HepG2 (cell line): ENCODE measurements around the gene FRRS1. TPM values are rescaled to one million over a fixed set of nuclear protein-coding genes. Genes with fewer than 3 reads are reported as not detected.

Experiments used
- ELF3 ChIP-seq: IDR thresholded peaks from 2 replicates; pipeline ENCODE4 v1.6.1; 2016; ENCODE audit warnings: missing genetic modification reagents, missing compliant biosample characterization
- ETV5 ChIP-seq: IDR thresholded peaks from 2 replicates; pipeline ENCODE4 v1.6.1; 2018; ENCODE audit warnings: missing biosample characterization, missing genetic modification reagents, inconsistent platforms, borderline replicate concordance
- GABPA ChIP-seq, 2 experiments: IDR thresholded peaks; 2 replicates each; pipeline ENCODE4 v1.6.1; 2011 to 2016; ENCODE audit warnings: low read depth in 2 of 2, low read length in 1 of 2, missing biosample characterization in 1 of 2, missing genetic modification characterization in 1 of 2
- IRF2 ChIP-seq: IDR thresholded peaks from 2 replicates; pipeline ENCODE4 v1.6.1; 2018; ENCODE audit warnings: missing genetic modification reagents, missing compliant biosample characterization
- NFRKB ChIP-seq: fragments of 450-650 bp; IDR thresholded peaks from 2 replicates; pipeline ENCODE4 v1.6.1; 2017
- PITX1 ChIP-seq: sonication (generic); formaldehyde crosslinking; IDR thresholded peaks from 2 replicates; pipeline ENCODE4 v1.5.1; 2020; ENCODE audit warnings: mild to moderate bottlenecking, missing genetic modification reagents
- POLR2G ChIP-seq: fragments of 200-400 bp; formaldehyde crosslinking; IDR thresholded peaks from 2 replicates; pipeline ENCODE4 v1.6.1; 2018; ENCODE audit warnings: mild to moderate bottlenecking, low read depth, low read length, moderate library complexity
- SALL1 ChIP-seq: sonication (generic); formaldehyde crosslinking; IDR thresholded peaks from 2 replicates; pipeline ENCODE4 v1.8.0; 2022; ENCODE audit warnings: mild to moderate bottlenecking, missing genetic modification reagents
- SIX4 ChIP-seq: sonication (generic); formaldehyde crosslinking; IDR thresholded peaks from 2 replicates; pipeline ENCODE4 v1.4.0; 2020; ENCODE audit warnings: missing genetic modification reagents
- TAF1 ChIP-seq: sonication (generic); formaldehyde crosslinking; IDR thresholded peaks from 2 replicates; pipeline ENCODE4 v1.4.0; 2020; ENCODE audit warnings: missing genetic modification reagents
- TCF12 ChIP-seq, 2 experiments: fragments of 450-650 bp in 1 of 2; sonication (generic) in 1 of 2; formaldehyde crosslinking in 1 of 2; IDR thresholded peaks; 2 replicates each; pipeline versions ENCODE4 v1.6.1 to v1.8.0; 2017 to 2022; ENCODE audit warnings: antibody characterized with exemption in 1 of 2, mild to moderate bottlenecking in 1 of 2, missing genetic modification reagents in 1 of 2, moderate library complexity in 1 of 2
- ZBTB20 ChIP-seq: sonication (generic); formaldehyde crosslinking; IDR thresholded peaks from 2 replicates; pipeline ENCODE4 v1.8.1; 2023; ENCODE audit warnings: missing genetic modification reagents, low read depth, mild to moderate bottlenecking, borderline replicate concordance
- ZNF331 ChIP-seq: sonication (generic); formaldehyde crosslinking; IDR thresholded peaks from 2 replicates; pipeline ENCODE4 v1.4.0; 2020; ENCODE audit warnings: missing genetic modification reagents
- ZNF557 ChIP-seq: sonication (generic); formaldehyde crosslinking; IDR thresholded peaks from 2 replicates; pipeline ENCODE4 v1.4.0; 2020; ENCODE audit warnings: missing genetic modification reagents
- polyA plus RNA-seq, 8 experiments: library from polyadenylated mRNA; depleted of rRNA in 3 of 8; stranded (reverse) in 7 of 8; unstranded in 1 of 8; fragments of >200 nt; fragmentation: Illumina TruSeq in 4 of 8; extraction: Trizol in 4 of 8; gene quantifications; 2 replicates each; pipeline versions ENCODE4 v1.2.1 to v1.2.3, GENCODE V29; 2011 to 2016; ENCODE audit warnings: low read depth in 4 of 8, missing spikeins in 1 of 8, mixed read lengths in 1 of 8; ENCODE audit not compliant: insufficient read depth in 1 of 8
- total RNA-seq, 5 experiments: library from RNA; depleted of rRNA; stranded (reverse); fragments of >200 nt; fragmentation: Illumina TruSeq; extraction: Trizol; gene quantifications; 2 replicates each; pipeline ENCODE4 v1.2.3, GENCODE V29; 2016; ENCODE audit warnings: low read depth in 1 of 5
- TF ChIP-seq, protein P1 (sequence below): sonication (generic); formaldehyde crosslinking; IDR thresholded peaks from 2 replicates; pipeline ENCODE4 v1.5.0; 2020; ENCODE audit warnings: mild to moderate bottlenecking, missing genetic modification reagents, moderate library complexity
- TF ChIP-seq, protein P2 (sequence below): sonication (generic); formaldehyde crosslinking; IDR thresholded peaks from 2 replicates; pipeline ENCODE4 v1.8.1; 2023; ENCODE audit warnings: mild to moderate bottlenecking, missing genetic modification reagents
- TF ChIP-seq, protein P3 (sequence below): sonication (generic); formaldehyde crosslinking; IDR thresholded peaks from 2 replicates; pipeline ENCODE4 v1.8.1; 2023; ENCODE audit warnings: missing genetic modification reagents, mild to moderate bottlenecking, borderline replicate concordance
- TF ChIP-seq, protein P4 (sequence below): sonication (generic); formaldehyde crosslinking; IDR thresholded peaks from 2 replicates; pipeline ENCODE4 v1.5.0; 2020; ENCODE audit warnings: mild to moderate bottlenecking, missing genetic modification reagents, borderline replicate concordance
- TF ChIP-seq, protein P5 (sequence below): IDR thresholded peaks from 2 replicates; pipeline ENCODE4 v1.6.1; 2016
- TF ChIP-seq, protein P6 (sequence below): sonication (generic); formaldehyde crosslinking; conservative IDR thresholded peaks from 2 replicates; pipeline ENCODE4 v1.4.0; 2020; ENCODE audit warnings: missing genetic modification reagents

FRRS1 gene
- total and polyA plus RNA-seq, 2 of the 13 experiments (the other 11 are each of a cell fraction or from before 2014, with no cell fraction given): 22.6 to 23.4 TPM

DNA sequence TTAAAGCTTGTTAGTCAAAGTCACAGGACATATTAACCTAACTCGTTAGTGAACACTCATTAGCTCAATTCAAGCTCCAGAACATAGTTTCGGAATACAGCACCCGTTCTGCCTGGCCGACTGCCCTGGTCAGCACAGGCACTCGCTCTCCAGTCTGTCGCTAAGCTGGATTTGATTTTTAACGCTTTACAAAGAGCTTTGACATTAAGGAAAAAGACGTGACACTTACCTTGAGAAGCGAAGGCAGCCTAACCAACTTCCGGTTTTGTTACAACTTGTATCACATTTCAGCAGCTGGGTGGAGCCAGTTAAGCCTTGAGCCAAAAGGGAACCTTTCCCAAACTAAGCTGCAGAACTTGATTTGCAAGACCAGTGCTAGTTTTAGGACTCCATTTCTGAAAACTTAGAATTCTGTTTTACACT lies at the start of gene FRRS1 (continued):
- TF ChIP-seq, protein P1, sequence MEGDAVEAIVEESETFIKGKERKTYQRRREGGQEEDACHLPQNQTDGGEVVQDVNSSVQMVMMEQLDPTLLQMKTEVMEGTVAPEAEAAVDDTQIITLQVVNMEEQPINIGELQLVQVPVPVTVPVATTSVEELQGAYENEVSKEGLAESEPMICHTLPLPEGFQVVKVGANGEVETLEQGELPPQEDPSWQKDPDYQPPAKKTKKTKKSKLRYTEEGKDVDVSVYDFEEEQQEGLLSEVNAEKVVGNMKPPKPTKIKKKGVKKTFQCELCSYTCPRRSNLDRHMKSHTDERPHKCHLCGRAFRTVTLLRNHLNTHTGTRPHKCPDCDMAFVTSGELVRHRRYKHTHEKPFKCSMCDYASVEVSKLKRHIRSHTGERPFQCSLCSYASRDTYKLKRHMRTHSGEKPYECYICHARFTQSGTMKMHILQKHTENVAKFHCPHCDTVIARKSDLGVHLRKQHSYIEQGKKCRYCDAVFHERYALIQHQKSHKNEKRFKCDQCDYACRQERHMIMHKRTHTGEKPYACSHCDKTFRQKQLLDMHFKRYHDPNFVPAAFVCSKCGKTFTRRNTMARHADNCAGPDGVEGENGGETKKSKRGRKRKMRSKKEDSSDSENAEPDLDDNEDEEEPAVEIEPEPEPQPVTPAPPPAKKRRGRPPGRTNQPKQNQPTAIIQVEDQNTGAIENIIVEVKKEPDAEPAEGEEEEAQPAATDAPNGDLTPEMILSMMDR (CRISPR knock-in tag): peak; percentile 36
- TF ChIP-seq SALL1: peak; percentile 62; the same call in 1 of the 2 replicates
- TF ChIP-seq TCF12 (IDR thresholded peaks at IDR 0.05): no peak
- no peak for TF ChIP-seq TCF12 (CRISPR knock-in tag; IDR thresholded peaks at IDR 0.05)
- TF ChIP-seq, protein P2, sequence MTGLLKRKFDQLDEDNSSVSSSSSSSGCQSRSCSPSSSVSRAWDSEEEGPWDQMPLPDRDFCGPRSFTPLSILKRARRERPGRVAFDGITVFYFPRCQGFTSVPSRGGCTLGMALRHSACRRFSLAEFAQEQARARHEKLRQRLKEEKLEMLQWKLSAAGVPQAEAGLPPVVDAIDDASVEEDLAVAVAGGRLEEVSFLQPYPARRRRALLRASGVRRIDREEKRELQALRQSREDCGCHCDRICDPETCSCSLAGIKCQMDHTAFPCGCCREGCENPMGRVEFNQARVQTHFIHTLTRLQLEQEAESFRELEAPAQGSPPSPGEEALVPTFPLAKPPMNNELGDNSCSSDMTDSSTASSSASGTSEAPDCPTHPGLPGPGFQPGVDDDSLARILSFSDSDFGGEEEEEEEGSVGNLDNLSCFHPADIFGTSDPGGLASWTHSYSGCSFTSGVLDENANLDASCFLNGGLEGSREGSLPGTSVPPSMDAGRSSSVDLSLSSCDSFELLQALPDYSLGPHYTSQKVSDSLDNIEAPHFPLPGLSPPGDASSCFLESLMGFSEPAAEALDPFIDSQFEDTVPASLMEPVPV (CRISPR knock-in tag): no peak
- TF ChIP-seq ZNF557: no peak
- peak; percentile 80 for TF ChIP-seq ETV5 (CRISPR knock-in tag)
- no peak for TF ChIP-seq ZBTB20
- TF ChIP-seq, protein P3, sequence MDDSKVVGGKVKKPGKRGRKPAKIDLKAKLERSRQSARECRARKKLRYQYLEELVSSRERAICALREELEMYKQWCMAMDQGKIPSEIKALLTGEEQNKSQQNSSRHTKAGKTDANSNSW (CRISPR knock-in tag): no peak
- peak; percentile 76 for TF ChIP-seq ELF3 (CRISPR knock-in tag)
- TF ChIP-seq, protein P4, sequence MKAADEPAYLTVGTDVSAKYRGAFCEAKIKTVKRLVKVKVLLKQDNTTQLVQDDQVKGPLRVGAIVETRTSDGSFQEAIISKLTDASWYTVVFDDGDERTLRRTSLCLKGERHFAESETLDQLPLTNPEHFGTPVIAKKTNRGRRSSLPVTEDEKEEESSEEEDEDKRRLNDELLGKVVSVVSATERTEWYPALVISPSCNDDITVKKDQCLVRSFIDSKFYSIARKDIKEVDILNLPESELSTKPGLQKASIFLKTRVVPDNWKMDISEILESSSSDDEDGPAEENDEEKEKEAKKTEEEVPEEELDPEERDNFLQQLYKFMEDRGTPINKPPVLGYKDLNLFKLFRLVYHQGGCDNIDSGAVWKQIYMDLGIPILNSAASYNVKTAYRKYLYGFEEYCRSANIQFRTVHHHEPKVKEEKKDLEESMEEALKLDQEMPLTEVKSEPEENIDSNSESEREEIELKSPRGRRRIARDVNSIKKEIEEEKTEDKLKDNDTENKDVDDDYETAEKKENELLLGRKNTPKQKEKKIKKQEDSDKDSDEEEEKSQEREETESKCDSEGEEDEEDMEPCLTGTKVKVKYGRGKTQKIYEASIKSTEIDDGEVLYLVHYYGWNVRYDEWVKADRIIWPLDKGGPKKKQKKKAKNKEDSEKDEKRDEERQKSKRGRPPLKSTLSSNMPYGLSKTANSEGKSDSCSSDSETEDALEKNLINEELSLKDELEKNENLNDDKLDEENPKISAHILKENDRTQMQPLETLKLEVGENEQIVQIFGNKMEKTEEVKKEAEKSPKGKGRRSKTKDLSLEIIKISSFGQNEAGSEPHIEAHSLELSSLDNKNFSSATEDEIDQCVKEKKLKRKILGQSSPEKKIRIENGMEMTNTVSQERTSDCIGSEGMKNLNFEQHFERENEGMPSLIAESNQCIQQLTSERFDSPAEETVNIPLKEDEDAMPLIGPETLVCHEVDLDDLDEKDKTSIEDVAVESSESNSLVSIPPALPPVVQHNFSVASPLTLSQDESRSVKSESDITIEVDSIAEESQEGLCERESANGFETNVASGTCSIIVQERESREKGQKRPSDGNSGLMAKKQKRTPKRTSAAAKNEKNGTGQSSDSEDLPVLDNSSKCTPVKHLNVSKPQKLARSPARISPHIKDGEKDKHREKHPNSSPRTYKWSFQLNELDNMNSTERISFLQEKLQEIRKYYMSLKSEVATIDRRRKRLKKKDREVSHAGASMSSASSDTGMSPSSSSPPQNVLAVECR (CRISPR knock-in tag): peak; percentile 40; the same call in 1 of the 2 replicates
- TF ChIP-seq SIX4 (CRISPR knock-in tag): peak; percentile 92
- TF ChIP-seq, protein P5, sequence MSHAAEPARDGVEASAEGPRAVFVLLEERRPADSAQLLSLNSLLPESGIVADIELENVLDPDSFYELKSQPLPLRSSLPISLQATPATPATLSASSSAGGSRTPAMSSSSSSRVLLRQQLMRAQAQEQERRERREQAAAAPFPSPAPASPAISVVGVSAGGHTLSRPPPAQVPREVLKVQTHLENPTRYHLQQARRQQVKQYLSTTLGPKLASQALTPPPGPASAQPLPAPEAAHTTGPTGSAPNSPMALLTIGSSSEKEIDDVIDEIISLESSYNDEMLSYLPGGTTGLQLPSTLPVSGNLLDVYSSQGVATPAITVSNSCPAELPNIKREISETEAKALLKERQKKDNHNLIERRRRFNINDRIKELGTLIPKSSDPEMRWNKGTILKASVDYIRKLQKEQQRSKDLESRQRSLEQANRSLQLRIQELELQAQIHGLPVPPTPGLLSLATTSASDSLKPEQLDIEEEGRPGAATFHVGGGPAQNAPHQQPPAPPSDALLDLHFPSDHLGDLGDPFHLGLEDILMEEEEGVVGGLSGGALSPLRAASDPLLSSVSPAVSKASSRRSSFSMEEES: 0 out of 2 replicates have a peak, but pooled peaks have one; percentile 16
- TF ChIP-seq NFRKB: no peak
- 0 out of 2 replicates have a peak, but pooled peaks have one; percentile 15 for TF ChIP-seq PITX1
- 0 out of 2 replicates have a peak, but pooled peaks have one; percentile 53 for TF ChIP-seq ZNF331
- peak; percentile 36; the same call in 1 of the 2 replicates for TF ChIP-seq TAF1
- TF ChIP-seq POLR2G: peak; percentile 71
- TF ChIP-seq GABPA (IDR thresholded peaks at IDR 0.05; ENCODE audit: low read depth, low read length): no peak
- peak; percentile 85 for TF ChIP-seq GABPA (CRISPR knock-in tag; IDR thresholded peaks at IDR 0.05; ENCODE audit: low read depth)
- TF ChIP-seq, protein P6, sequence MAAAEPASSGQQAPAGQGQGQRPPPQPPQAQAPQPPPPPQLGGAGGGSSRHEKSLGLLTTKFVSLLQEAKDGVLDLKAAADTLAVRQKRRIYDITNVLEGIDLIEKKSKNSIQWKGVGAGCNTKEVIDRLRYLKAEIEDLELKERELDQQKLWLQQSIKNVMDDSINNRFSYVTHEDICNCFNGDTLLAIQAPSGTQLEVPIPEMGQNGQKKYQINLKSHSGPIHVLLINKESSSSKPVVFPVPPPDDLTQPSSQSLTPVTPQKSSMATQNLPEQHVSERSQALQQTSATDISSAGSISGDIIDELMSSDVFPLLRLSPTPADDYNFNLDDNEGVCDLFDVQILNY: no peak
- peak; percentile 43; the same call in 1 of the 2 replicates for TF ChIP-seq IRF2 (CRISPR knock-in tag)
